ENCODE results near the gene GART.

Gene GART

GRCh38 chr21:33554236-33554981 is 12.5 kb upstream of the GART start:
- H3K27ac ChIP-seq = no peak overlapping the region
- no peaks in the 10 kb centered on the region for H3K4me1 ChIP-seq
- H3K9ac ChIP-seq = no peak overlapping the region
- H4K20me1 ChIP-seq = peaks cover 100% of the 10 kb centered on the region
- no peaks in the 10 kb centered on the region for H3K9me3 ChIP-seq
- H3K36me3 ChIP-seq = peaks cover 100% of the 10 kb centered on the region
- no peaks in the 10 kb centered on the region for H3K27me3 ChIP-seq
- TF ChIP-seq Cebpa-rat (IDR thresholded peaks at IDR 0.05) = no peak
- H3K4me3 ChIP-seq = no peak overlapping the region
- no peak overlapping the region for H3K4me2 ChIP-seq

- no peak overlapping the region for H3K27ac ChIP-seq
- no peak overlapping the region for H3K4me3 ChIP-seq
- H3K36me3 ChIP-seq = peaks cover 99% of the 10 kb centered on the region
- no peaks in the 10 kb centered on the region for H3K9me3 ChIP-seq
- H3K27me3 ChIP-seq = no peaks in the 10 kb centered on the region
- H3K4me1 ChIP-seq = no peaks in the 10 kb centered on the region
- no peak overlapping the region for H3K9ac ChIP-seq
- TF ChIP-seq Cebpa-rat (IDR thresholded peaks at IDR 0.05) = no peak
- no peak overlapping the region for H3K4me2 ChIP-seq
- peaks cover 100% of the 10 kb centered on the region for H4K20me1 ChIP-seq
Observed at GRCh38 chr21:33552999-33553598, 11.2 kb upstream of the GART start.

- peaks cover 99% of the 10 kb centered on the region for H3K36me3 ChIP-seq
- no peaks in the 10 kb centered on the region for H3K4me1 ChIP-seq
- H3K4me2 ChIP-seq = no peak overlapping the region
- H3K4me3 ChIP-seq = no peak overlapping the region
- no peaks in the 10 kb centered on the region for H3K27me3 ChIP-seq
- H4K20me1 ChIP-seq = peaks cover 100% of the 10 kb centered on the region
- H3K27ac ChIP-seq = no peak overlapping the region
- TF ChIP-seq Cebpa-rat (IDR thresholded peaks at IDR 0.05) = no peak
- no peaks in the 10 kb centered on the region for H3K9me3 ChIP-seq
- no peak overlapping the region for H3K9ac ChIP-seq
Observed at GRCh38 chr21:33552093-33552998, 10.4 kb upstream of the GART start.

- Histone ChIP-seq H3K4me2 (no peak overlapping the region), H3K36me3 (peaks cover 99% of the 10 kb centered on the region), H3K4me1 (no peaks in the 10 kb centered on the region), H3K4me3 (no peak overlapping the region), H3K9me3 (no peaks in the 10 kb centered on the region), H3K9ac (no peak overlapping the region), H3K27me3 (no peaks in the 10 kb centered on the region), H4K20me1 (peaks cover 100% of the 10 kb centered on the region), H3K27ac (no peak overlapping the region)
- TF ChIP-seq Cebpa-rat (IDR thresholded peaks at IDR 0.05) = no peak
Observed at GRCh38 chr21:33551664-33552063, 9.7 kb upstream of the GART start.

GRCh38 chr21:33550772-33551660 is 9.1 kb upstream of the GART start:
- H3K4me2 ChIP-seq = no peak overlapping the region
- H3K27ac ChIP-seq = no peak overlapping the region
- TF ChIP-seq Cebpa-rat (IDR thresholded peaks at IDR 0.05) = no peak
- H4K20me1 ChIP-seq = peaks cover 100% of the 10 kb centered on the region
- peaks cover under 1% of the 10 kb centered on the region; the same call in 1 of the 2 replicates for H3K4me1 ChIP-seq
- peaks cover 99% of the 10 kb centered on the region for H3K36me3 ChIP-seq
- H3K27me3 ChIP-seq = no peaks in the 10 kb centered on the region
- no peak overlapping the region for H3K9ac ChIP-seq
- H3K9me3 ChIP-seq = no peaks in the 10 kb centered on the region
- H3K4me3 ChIP-seq = no peak overlapping the region

- H3K4me3 ChIP-seq = no peak overlapping the region
- no peak overlapping the region for H3K4me2 ChIP-seq
- no peak overlapping the region for H3K9ac ChIP-seq
- H3K27me3 ChIP-seq = no peaks in the 10 kb centered on the region
- TF ChIP-seq Cebpa-rat (IDR thresholded peaks at IDR 0.05) = no peak
- no peak overlapping the region for H3K27ac ChIP-seq
- peaks cover 90% of the 10 kb centered on the region for H3K36me3 ChIP-seq
- no peaks in the 10 kb centered on the region for H3K9me3 ChIP-seq
- H3K4me1 ChIP-seq = peaks cover 10% of the 10 kb centered on the region
- H4K20me1 ChIP-seq = peaks cover 100% of the 10 kb centered on the region
Observed at GRCh38 chr21:33549848-33550771, 8.2 kb upstream of the GART start.

GRCh38 chr21:33546086-33546485 is 4.2 kb upstream of the GART start:
- H3K36me3 ChIP-seq = peaks cover 50% of the 10 kb centered on the region
- no peak overlapping the region for H3K4me3 ChIP-seq
- no peak overlapping the region for H3K4me2 ChIP-seq

GRCh38 chr21:33544451-33545195 is 2.7 kb upstream of the GART start:
- H3K4me3 ChIP-seq = peak overlapping the region; percentile 83
- H3K36me3 ChIP-seq = peaks cover 37% of the 10 kb centered on the region
- TF ChIP-seq Cebpa-rat (IDR thresholded peaks at IDR 0.05) = no peak
- no peaks in the 10 kb centered on the region for H3K27me3 ChIP-seq
- no peaks in the 10 kb centered on the region for H3K9me3 ChIP-seq
- H3K9ac ChIP-seq = peak overlapping the region; percentile 98
- H3K4me2 ChIP-seq = peak overlapping the region; percentile 85
- no peak overlapping the region; the same call in 1 of the 2 replicates for H3K27ac ChIP-seq
- H4K20me1 ChIP-seq = peaks cover 65% of the 10 kb centered on the region
- peaks cover 33% of the 10 kb centered on the region for H3K4me1 ChIP-seq

More at GRCh38 chr21:33546086-33546485, 4.2 kb upstream of the GART start:
- peaks cover 22% of the 10 kb centered on the region for H3K4me1 ChIP-seq
- H3K9ac ChIP-seq = no peak overlapping the region
- no peaks in the 10 kb centered on the region for H3K9me3 ChIP-seq
- no peak for TF ChIP-seq Cebpa-rat (IDR thresholded peaks at IDR 0.05)
- no peak overlapping the region for H3K27ac ChIP-seq
- peaks cover 80% of the 10 kb centered on the region for H4K20me1 ChIP-seq
- H3K27me3 ChIP-seq = no peaks in the 10 kb centered on the region
